IMR-90 (cell line): Measurements from ENCODE around the gene RAB40C. TPM values are rescaled to one million over a fixed set of nuclear protein-coding genes. Genes with fewer than 3 reads are reported as not detected.

Source experiments
- ATAC-seq: fragments of 200-7000 bp; cut with Tn5 transposase; 2 replicates; pipeline ENCODE4 v1.9.1; 2020; ENCODE audit warnings: low read depth, mild to moderate bottlenecking, moderate library complexity
- BruUV-seq: library from RNA; stranded (reverse); fragments of 400-500 nt; replicated peaks from 2 replicates; lab custom pipeline; 2021; lab: Mats Ljungman, UMichigan
- CTCF ChIA-PET: fragments of 300-600 bp; formaldehyde crosslinking; extraction: SDS; loops from one replicate; lab custom pipeline; 2021; ENCODE audit warnings: antibody characterized with exemption; lab: Yijun Ruan, JAX
- POLR2A ChIA-PET: fragments of 300-600 bp; sonication (Branson Sonifier 250); formaldehyde crosslinking; loops from one replicate; lab custom pipeline; 2022; ENCODE audit warnings: antibody characterized with exemption; ENCODE audit not compliant: unreplicated experiment; lab: Charles Lee
- DNase-seq: peaks from one replicate; pipeline ENCODE4 v3.0.0; 2013
- H2AFZ ChIP-seq: replicated peaks from 2 replicates; pipeline ENCODE3; 2013; ENCODE audit warnings: low read length, mild to moderate bottlenecking; ENCODE audit not compliant: poor library complexity
- H2AK5ac ChIP-seq: 2 replicates; pipeline ENCODE4 v1.6.1; 2013; ENCODE audit warnings: low read depth, low read length, inconsistent platforms
- H2AK9ac ChIP-seq: replicated peaks from 2 replicates; pipeline ENCODE3; 2013; ENCODE audit warnings: mild to moderate bottlenecking, low read depth, low read length, moderate library complexity; ENCODE audit not compliant: poor library complexity
- H2BK120ac ChIP-seq: 2 replicates; pipeline ENCODE4 v1.6.1; 2013; ENCODE audit warnings: low read depth, low read length, inconsistent platforms
- H2BK15ac ChIP-seq: 3 replicates; pipeline ENCODE4 v1.6.1; 2013; ENCODE audit warnings: low read depth, low read length, inconsistent platforms
- H2BK20ac ChIP-seq: 2 replicates; pipeline ENCODE4 v1.6.1; 2013; ENCODE audit warnings: low read depth, mild to moderate bottlenecking, inconsistent platforms, low read length, moderate library complexity
- H2BK5ac ChIP-seq: 2 replicates; pipeline ENCODE4 v1.6.1; 2013; ENCODE audit warnings: mild to moderate bottlenecking, low read depth, low read length, inconsistent platforms; ENCODE audit not compliant: poor library complexity, severe bottlenecking
- H3K14ac ChIP-seq: replicated peaks from 2 replicates; pipeline ENCODE4 v1.6.1; 2013; ENCODE audit warnings: low read depth, low read length, inconsistent platforms
- H3K18ac ChIP-seq: 2 replicates; pipeline ENCODE4 v1.6.1; 2013; ENCODE audit warnings: low read depth, low read length, control low read depth
- H3K23ac ChIP-seq: 2 replicates; pipeline ENCODE4 v1.6.1; 2013; ENCODE audit warnings: low read depth, low read length, inconsistent platforms
- H3K27ac ChIP-seq: 2 replicates; pipeline ENCODE4 v1.5.1; 2013; ENCODE audit warnings: mild to moderate bottlenecking, control low read depth, low read length; ENCODE audit not compliant: insufficient read depth
- H3K27me3 ChIP-seq: 2 replicates; pipeline ENCODE4 v1.6.1; 2013; ENCODE audit warnings: low read length; ENCODE audit not compliant: control insufficient read depth, insufficient read depth
- H3K36me3 ChIP-seq: 2 replicates; pipeline ENCODE4 v1.6.1; 2013; ENCODE audit warnings: low read length, mixed read lengths; ENCODE audit not compliant: control insufficient read depth, insufficient read depth
- H3K4ac ChIP-seq: 2 replicates; pipeline ENCODE4 v1.6.1; 2013; ENCODE audit warnings: low read depth, low read length, inconsistent platforms
- H3K4me1 ChIP-seq: 2 replicates; pipeline ENCODE4 v1.6.1; 2013; ENCODE audit warnings: low read length, mixed read lengths; ENCODE audit not compliant: control insufficient read depth, insufficient read depth
- H3K4me2 ChIP-seq: 2 replicates; pipeline ENCODE4 v1.6.1; 2013; ENCODE audit warnings: low read depth, mild to moderate bottlenecking, control low read depth, low read length, moderate library complexity
- H3K4me3 ChIP-seq: 2 replicates; pipeline ENCODE4 v1.5.1; 2013; ENCODE audit warnings: low read depth, mild to moderate bottlenecking, control low read depth, low read length, moderate library complexity; ENCODE audit not compliant: insufficient read depth
- H3K56ac ChIP-seq: 2 replicates; pipeline ENCODE4 v1.6.1; 2013; ENCODE audit warnings: low read length, inconsistent platforms; ENCODE audit not compliant: insufficient read depth; ENCODE audit errors: extremely low read depth
- H3K79me1 ChIP-seq, 2 experiments: 2 replicates each; pipeline ENCODE4 v1.6.1; 2013; ENCODE audit warnings: low read length in 2 of 2, inconsistent platforms in 1 of 2, low read depth in 1 of 2
- H3K9ac ChIP-seq: 2 replicates; pipeline ENCODE4 v1.6.1; 2013; ENCODE audit warnings: low read depth, low read length, control low read depth
- H3K9me1 ChIP-seq: 2 replicates; pipeline ENCODE4 v1.6.1; 2013; ENCODE audit warnings: low read length, inconsistent platforms; ENCODE audit not compliant: insufficient read depth
- H3K9me3 ChIP-seq: 2 replicates; pipeline ENCODE4 v1.6.1; 2013; ENCODE audit warnings: low read length; ENCODE audit not compliant: control insufficient read depth, insufficient read depth
- H4K20me1 ChIP-seq: 2 replicates; pipeline ENCODE4 v1.6.1; 2013; ENCODE audit warnings: low read length, inconsistent platforms; ENCODE audit not compliant: insufficient read depth
- H4K5ac ChIP-seq: 2 replicates; pipeline ENCODE4 v1.6.1; 2013; ENCODE audit warnings: mild to moderate bottlenecking, low read depth, low read length, control low read depth
- H4K8ac ChIP-seq, 2 experiments: 2 replicates each; pipeline ENCODE4 v1.6.1; 2013; ENCODE audit warnings: low read depth in 2 of 2, low read length in 2 of 2, control low read depth in 1 of 2, inconsistent platforms in 1 of 2
- H4K91ac ChIP-seq: 2 replicates; pipeline ENCODE4 v1.6.1; 2013; ENCODE audit warnings: low read depth, low read length, inconsistent platforms; ENCODE audit not compliant: insufficient read depth
- CEBPB ChIP-seq: IDR thresholded peaks from 2 replicates; pipeline ENCODE4 v1.6.1; 2012; ENCODE audit warnings: low read depth, low read length, improper control_type of control experiment
- CHD1 ChIP-seq: IDR thresholded peaks from 2 replicates; pipeline ENCODE4 v1.6.1; 2012; ENCODE audit warnings: low read depth, low read length, improper control_type of control experiment
- CTCF ChIP-seq: conservative IDR thresholded peaks from 2 replicates; pipeline ENCODE4 v1.5.1; 2012; ENCODE audit warnings: mild to moderate bottlenecking, low read depth, low read length, improper control_type of control experiment
- ELK1 ChIP-seq: fragments of 150-350 bp; IDR thresholded peaks from 2 replicates; pipeline ENCODE4 v1.6.1; 2016; ENCODE audit warnings: low read depth, mild to moderate bottlenecking, low read length, moderate library complexity, borderline replicate concordance
- FOS ChIP-seq: fragments of 150-350 bp; IDR thresholded peaks from 2 replicates; pipeline ENCODE4 v1.6.1; 2016; ENCODE audit warnings: low read depth, low read length
- MAFK ChIP-seq: IDR thresholded peaks from 2 replicates; pipeline ENCODE4 v1.6.1; 2012; ENCODE audit warnings: low read depth, low read length, improper control_type of control experiment
- MAZ ChIP-seq: IDR thresholded peaks from 2 replicates; pipeline ENCODE4 v1.6.1; 2012; ENCODE audit warnings: low read depth, mild to moderate bottlenecking, low read length, improper control_type of control experiment, moderate library complexity, borderline replicate concordance
- POLR2A ChIP-seq: IDR thresholded peaks from 2 replicates; pipeline ENCODE4 v1.6.1; 2012; ENCODE audit warnings: mild to moderate bottlenecking, low read depth, low read length
- RAD21 ChIP-seq: IDR thresholded peaks from 2 replicates; pipeline ENCODE4 v1.6.1; 2012; ENCODE audit warnings: low read length, improper control_type of control experiment
- RCOR1 ChIP-seq: IDR thresholded peaks from 2 replicates; pipeline ENCODE4 v1.6.1; 2012; ENCODE audit warnings: mild to moderate bottlenecking, low read length, improper control_type of control experiment; ENCODE audit not compliant: insufficient replicate concordance
- RFX5 ChIP-seq: IDR thresholded peaks from 2 replicates; pipeline ENCODE4 v1.8.0; 2012; ENCODE audit warnings: low read depth, mild to moderate bottlenecking, low read length, moderate library complexity
- SMC3 ChIP-seq: fragments of 150-350 bp; IDR thresholded peaks from 2 replicates; pipeline ENCODE4 v1.6.1; 2016; ENCODE audit warnings: low read depth, mild to moderate bottlenecking, antibody characterized with exemption, low read length, moderate library complexity
- USF2 ChIP-seq: fragments of 150-350 bp; IDR thresholded peaks from 2 replicates; pipeline ENCODE4 v1.6.1; 2017; ENCODE audit warnings: mild to moderate bottlenecking, antibody characterized with exemption, low read length, low read depth
- WGBS, 2 experiments: methylation state at CpG; one replicate each; pipeline versions ENCODE4 v1.1.5 to v1.1.7; 2013; ENCODE audit warnings: missing lambda C conversion rate in 2 of 2; ENCODE audit not compliant: insufficient read length in 1 of 2; ENCODE audit errors: extremely low coverage in 2 of 2; 5-methylcytosine and 5-hydroxymethylcytosine counted together
- dilution Hi-C: fragments of 300-500 bp; cut with HindIII; formaldehyde crosslinking; loops from one replicate; pipeline ENCODE4 v1.14.3; 2018; ENCODE audit warnings: low sequenced_read_pairs; ENCODE audit not compliant: unreplicated experiment
- in situ Hi-C: fragments of 300-500 bp; cut with MboI; formaldehyde crosslinking; loops from 3 replicates; pipeline ENCODE4 v1.14.3; 2019; ENCODE audit warnings: low sequenced_read_pairs, inconsistent platforms, mixed read lengths
- intact Hi-C: fragments of 100-400 bp; cut with micrococcal nuclease; formaldehyde crosslinking; loops from 2 replicates; pipeline ENCODE4 v1.10.0; 2022
- polyA plus RNA-seq, 3 experiments: library from polyadenylated mRNA; depleted of rRNA; stranded (reverse); fragments of >200 nt; gene quantifications; 2 replicates each; pipeline ENCODE4 v1.2.3, GENCODE V29; 2012; ENCODE audit warnings: low replicate concordance in 1 of 3
- total RNA-seq: library from RNA; depleted of rRNA; stranded (reverse); fragments of >200 nt; gene quantifications from 2 replicates; pipeline ENCODE4 v1.2.3, GENCODE V29; 2012

RAB40C gene
- total and polyA plus RNA-seq, 2 of the 4 experiments (the other 2 are of a cell fraction) = 6.8 to 13.7 TPM

GRCh38 chr16:563072-563644 lies 26.7 kb upstream of the RAB40C start:
- no peak overlapping the region for H3K18ac ChIP-seq
- peaks cover 13% of the 10 kb centered on the region for H3K4me1 ChIP-seq
- no peak overlapping the region for H2BK15ac ChIP-seq
- TF ChIP-seq MAFK = no peak
- TF ChIP-seq CTCF = no peak
- no peak for TF ChIP-seq ELK1
- no peak for TF ChIP-seq RAD21
- TF ChIP-seq CHD1 = no peak
- no peak for TF ChIP-seq RFX5
- no peak for TF ChIP-seq SMC3
- no peak for TF ChIP-seq FOS
- TF ChIP-seq USF2 = no peak
- no peak for TF ChIP-seq CEBPB
- no peak for TF ChIP-seq MAZ
- no peak for TF ChIP-seq POLR2A
- TF ChIP-seq RCOR1 = no peak
- no peak overlapping the region for H2BK20ac ChIP-seq
- H3K9ac ChIP-seq = no peak overlapping the region
- DNase-seq = no peak
- H3K79me1 ChIP-seq = no peaks in the 10 kb centered on the region
- no peak overlapping the region for H3K27ac ChIP-seq
- H2BK5ac ChIP-seq = no peak overlapping the region
- no peak overlapping the region for H3K4me3 ChIP-seq
- no peak overlapping the region for H2BK120ac ChIP-seq
- no TSS peak for BruUV-seq
- peaks cover 42% of the 10 kb centered on the region for H3K27me3 ChIP-seq
- H4K8ac ChIP-seq = no peak overlapping the region
- 94% methylated on average over 9 of the region's 30 CpGs; no CpG with 5 or more reads in 1 of the 2 experiments for WGBS, 2 experiments
- no peak overlapping the region for H3K14ac ChIP-seq
- H3K4ac ChIP-seq = no peak overlapping the region
- no peak overlapping the region for H2AK5ac ChIP-seq
- peaks cover 4% of the 10 kb centered on the region for H3K9me1 ChIP-seq
- no peak overlapping the region for H3K4me2 ChIP-seq
- ChIA-PET POLR2A (no interaction called here), CTCF (no interaction called here)
- in situ Hi-C loops = no loop called here
- no peak overlapping the region for H4K91ac ChIP-seq
- H3K9me3 ChIP-seq = no peaks in the 10 kb centered on the region
- no peaks in the 10 kb centered on the region for H3K36me3 ChIP-seq
- no peak for ATAC-seq
- no peak overlapping the region for H2AK9ac ChIP-seq
- no peak overlapping the region for H3K56ac ChIP-seq
- H3K23ac ChIP-seq = no peak overlapping the region
- dilution Hi-C loops = no loop called here
- H2AFZ ChIP-seq = no peak overlapping the region
- intact Hi-C loops = no loop called here
- peaks cover 5% of the 10 kb centered on the region; the same call in 1 of the 2 replicates for H4K20me1 ChIP-seq
- no peak overlapping the region for H4K5ac ChIP-seq
